Measurements from ENCODE around the gene ADAMTSL5.

GRCh38 chr19:1496714-1497577 is 15.9 kb downstream of the ADAMTSL5 start:
- TF ChIP-seq SUZ12 (IDR thresholded peaks at IDR 0.05) (no peak), HDGF (IDR thresholded peaks at IDR 0.05; ENCODE audit: borderline replicate concordance) (no peak), SP1 (IDR thresholded peaks at IDR 0.05) (no peak), ARNT (IDR thresholded peaks at IDR 0.05) (no peak), FOXM1 (IDR thresholded peaks at IDR 0.05; ENCODE audit: borderline replicate concordance) (no peak), CTBP1 (IDR thresholded peaks at IDR 0.05; ENCODE audit: borderline replicate concordance) (no peak), PKNOX1 (IDR thresholded peaks at IDR 0.05) (no peak), TARDBP (IDR thresholded peaks at IDR 0.05) (no peak)
